Activated CD8-positive, alpha-beta memory T cell treated with anti-CD3 and anti-CD28 coated beads for 24 hours (primary cell): ENCODE measurements around the gene UBAC2.

Experiments
- DNase-seq: peaks from one replicate; pipeline ENCODE4 v3.0.0-alpha.2; 2020

The UBAC2 gene

GRCh38 chr13:99366075-99366987 is 165.7 kb downstream of the UBAC2 start:
- peak; percentile 58 for DNase-seq

- peak; percentile 58 for DNase-seq
Measured at GRCh38 chr13:99367106-99367616, 166.5 kb downstream of the UBAC2 start.

GRCh38 chr13:99367663-99368448 is 167.2 kb downstream of the UBAC2 start:
- peak; percentile 50 for DNase-seq

GRCh38 chr13:99370481-99371275 is 170.0 kb downstream of the UBAC2 start:
- peak; percentile 57 for DNase-seq

GRCh38 chr13:99371956-99372355 is 171.3 kb downstream of the UBAC2 start:
- peak; percentile 72 for DNase-seq

GRCh38 chr13:99373436-99373835 is 172.8 kb downstream of the UBAC2 start:
- DNase-seq = peak; percentile 55

GRCh38 chr13:99374169-99374991 is 173.7 kb downstream of the UBAC2 start:
- peak; percentile 57 for DNase-seq

GRCh38 chr13:99374994-99375737 is 174.5 kb downstream of the UBAC2 start:
- peak; percentile 65 for DNase-seq

- DNase-seq = no peak
Measured at GRCh38 chr13:99375738-99376080, 175.1 kb downstream of the UBAC2 start.

- peak; percentile 55 for DNase-seq
Measured at GRCh38 chr13:99376132-99376531, 175.5 kb downstream of the UBAC2 start.

- DNase-seq = peak; percentile 52
Measured at GRCh38 chr13:99376924-99377323, 176.3 kb downstream of the UBAC2 start.

GRCh38 chr13:99377641-99378040 is 177.0 kb downstream of the UBAC2 start:
- DNase-seq = peak; percentile 53

- no peak for DNase-seq
Measured at GRCh38 chr13:99378985-99379733, 178.5 kb downstream of the UBAC2 start.

GRCh38 chr13:99379856-99380801 is 179.5 kb downstream of the UBAC2 start:
- peak; percentile 58 for DNase-seq

- peak; percentile 85 for DNase-seq
Measured at GRCh38 chr13:99380921-99381645, 180.4 kb downstream of the UBAC2 start.

GRCh38 chr13:99381766-99382165 is 181.1 kb downstream of the UBAC2 start:
- no peak for DNase-seq

- DNase-seq = peak; percentile 75
Measured at GRCh38 chr13:99382428-99383133, 181.9 kb downstream of the UBAC2 start.

GRCh38 chr13:99383511-99383921 is 182.9 kb downstream of the UBAC2 start:
- peak; percentile 74 for DNase-seq
